MCF 10A (cell line): ENCODE data around the gene KIF19. TPM values are rescaled to one million over a fixed set of nuclear protein-coding genes. Genes with fewer than 3 reads are reported as not detected.

Source experiments
- BruUV-seq: library from RNA; stranded (reverse); fragments of 400-500 nt; replicated peaks from 2 replicates; lab custom pipeline; 2021; lab: Mats Ljungman, UMichigan
- CTCF ChIA-PET: fragments of 300-600 bp; sonication (Branson Sonifier 250); formaldehyde crosslinking; extraction: SDS; loops from one replicate; lab custom pipeline; 2021; ENCODE audit warnings: antibody characterized with exemption, inconsistent platforms; lab: Yijun Ruan, JAX
- POLR2A ChIA-PET: fragments of 300-600, 350-650 bp; sonication (Branson Sonifier 250); formaldehyde crosslinking; extraction: SDS; loops from one replicate; lab custom pipeline; 2020; ENCODE audit warnings: antibody characterized with exemption, inconsistent platforms; lab: Yijun Ruan, JAX
- DNase-seq: peaks from one replicate; pipeline ENCODE4 v3.0.0-alpha.2; 2018; ENCODE audit not compliant: unreplicated experiment
- H3K27ac Mint-ChIP-seq: one replicate; pipeline ENCODE4 v1.8.0; 2022; ENCODE audit warnings: mild to moderate bottlenecking, low read depth, mixed read lengths; ENCODE audit not compliant: unreplicated experiment
- H3K27me3 Mint-ChIP-seq: one replicate; pipeline ENCODE4 v1.8.0; 2022; ENCODE audit warnings: mixed read lengths; ENCODE audit not compliant: insufficient read depth, unreplicated experiment
- H3K36me3 Mint-ChIP-seq: one replicate; pipeline ENCODE4 v1.8.0; 2022; ENCODE audit warnings: mild to moderate bottlenecking, moderate library complexity, mixed read lengths; ENCODE audit not compliant: insufficient read depth, unreplicated experiment
- H3K4me1 Mint-ChIP-seq: one replicate; pipeline ENCODE4 v1.8.0; 2022; ENCODE audit warnings: mixed read lengths; ENCODE audit not compliant: insufficient read depth, unreplicated experiment
- H3K4me3 Mint-ChIP-seq: one replicate; pipeline ENCODE4 v1.8.0; 2022; ENCODE audit warnings: mild to moderate bottlenecking, moderate library complexity, mixed read lengths; ENCODE audit not compliant: unreplicated experiment
- H3K9me3 Mint-ChIP-seq: one replicate; pipeline ENCODE4 v1.8.0; 2022; ENCODE audit warnings: mixed read lengths; ENCODE audit not compliant: unreplicated experiment
- intact Hi-C: fragments of 100-400 bp; cut with micrococcal nuclease; formaldehyde crosslinking; loops from 2 replicates; pipeline ENCODE4 v1.14.1; 2022
- total RNA-seq: library from RNA; stranded (reverse); gene quantifications from 2 replicates; pipeline ENCODE4 v1.2.3, GENCODE V29; 2022
- TF ChIP-seq, protein P1 (sequence below): fragments of 200-600 bp; IDR thresholded peaks from one replicate; pipeline ENCODE4 v1.8.0; 2022; ENCODE audit warnings: antibody characterized with exemption, mild to moderate bottlenecking; ENCODE audit not compliant: unreplicated experiment

The KIF19 gene
- total RNA-seq, 1 experiment from 2014 or later, result not detected

- TF ChIP-seq, protein P1, sequence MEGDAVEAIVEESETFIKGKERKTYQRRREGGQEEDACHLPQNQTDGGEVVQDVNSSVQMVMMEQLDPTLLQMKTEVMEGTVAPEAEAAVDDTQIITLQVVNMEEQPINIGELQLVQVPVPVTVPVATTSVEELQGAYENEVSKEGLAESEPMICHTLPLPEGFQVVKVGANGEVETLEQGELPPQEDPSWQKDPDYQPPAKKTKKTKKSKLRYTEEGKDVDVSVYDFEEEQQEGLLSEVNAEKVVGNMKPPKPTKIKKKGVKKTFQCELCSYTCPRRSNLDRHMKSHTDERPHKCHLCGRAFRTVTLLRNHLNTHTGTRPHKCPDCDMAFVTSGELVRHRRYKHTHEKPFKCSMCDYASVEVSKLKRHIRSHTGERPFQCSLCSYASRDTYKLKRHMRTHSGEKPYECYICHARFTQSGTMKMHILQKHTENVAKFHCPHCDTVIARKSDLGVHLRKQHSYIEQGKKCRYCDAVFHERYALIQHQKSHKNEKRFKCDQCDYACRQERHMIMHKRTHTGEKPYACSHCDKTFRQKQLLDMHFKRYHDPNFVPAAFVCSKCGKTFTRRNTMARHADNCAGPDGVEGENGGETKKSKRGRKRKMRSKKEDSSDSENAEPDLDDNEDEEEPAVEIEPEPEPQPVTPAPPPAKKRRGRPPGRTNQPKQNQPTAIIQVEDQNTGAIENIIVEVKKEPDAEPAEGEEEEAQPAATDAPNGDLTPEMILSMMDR, result no peak
- no TSS peak for BruUV-seq
- intact Hi-C loops, result no loop called here
- POLR2A ChIA-PET, result no interaction called here
- Mint-ChIP-seq H3K4me1 (no peaks in the 10 kb centered on the region), H3K36me3 (peaks cover 7% of the 10 kb centered on the region), H3K9me3 (no peaks in the 10 kb centered on the region), H3K27ac (no peak overlapping the region), H3K4me3 (no peak overlapping the region), H3K27me3 (peaks cover 20% of the 10 kb centered on the region)
- CTCF ChIA-PET, result interaction anchor here (0.6 kb wide), 1 partner anchor 522 kb away, joined by 3 read pairs; no protein-coding TSS in a partner anchor
- no peak for DNase-seq
These were observed 17.1 kb downstream of the KIF19 start for GRCh38 chr17:74343121-74343520.

DNA sequence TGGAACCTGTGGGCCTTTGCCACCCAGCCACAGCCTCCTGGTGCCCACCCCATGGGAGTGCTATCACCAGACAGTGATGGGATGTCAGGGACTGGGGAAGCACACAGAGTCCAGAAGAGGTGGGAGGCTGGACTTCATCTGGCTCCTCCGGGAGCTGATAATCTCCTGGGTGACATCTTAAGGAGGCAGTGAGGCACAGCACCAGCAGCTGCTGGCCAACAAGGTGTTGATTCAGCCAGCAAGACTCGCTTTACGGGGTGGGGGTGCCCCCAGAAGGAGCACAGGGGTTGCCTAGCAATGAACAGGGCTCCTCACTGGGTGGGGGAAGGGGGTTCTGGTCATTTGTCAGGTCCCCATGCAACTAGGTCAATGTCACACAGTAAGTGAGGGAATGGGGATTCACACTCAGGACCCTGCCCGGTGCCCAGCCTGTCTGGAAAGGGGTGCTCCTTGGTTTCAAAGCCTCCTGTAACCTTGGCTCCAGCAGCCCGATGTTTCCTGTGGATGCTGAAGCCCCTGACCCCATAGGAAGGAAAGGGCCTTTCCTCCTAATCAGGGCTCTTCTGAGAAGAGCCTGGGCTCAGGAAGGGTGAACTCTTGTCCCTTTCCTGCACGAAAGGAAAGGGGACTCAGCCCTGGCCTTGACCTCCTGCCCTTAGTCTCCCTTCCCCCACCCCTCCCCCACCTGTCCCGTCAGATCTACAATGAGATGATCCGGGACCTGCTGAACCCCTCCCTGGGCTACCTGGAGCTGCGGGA lies 17.7 kb downstream of the KIF19 start:
- no TSS peak for BruUV-seq
- DNase-seq, result no peak
- Mint-ChIP-seq H3K9me3 (no peaks in the 10 kb centered on the region), H3K4me3 (no peak overlapping the region), H3K27me3 (peaks cover 26% of the 10 kb centered on the region), H3K4me1 (no peaks in the 10 kb centered on the region), H3K36me3 (peaks cover 4% of the 10 kb centered on the region), H3K27ac (no peak overlapping the region)
- intact Hi-C loops, result no loop called here
- ChIA-PET POLR2A (no interaction called here), CTCF (interaction anchor here (0.7 kb wide), 1 partner anchor 14 kb away, joined by 5 read pairs; no protein-coding TSS in a partner anchor)
- TF ChIP-seq, protein P1, result no peak

- no peak overlapping the region for H3K27ac Mint-ChIP-seq
These were observed 18.6 kb downstream of the KIF19 start for GRCh38 chr17:74344658-74345057.

More at GRCh38 chr17:74344658-74345057, 18.6 kb downstream of the KIF19 start:
- ChIA-PET POLR2A (no interaction called here), CTCF (interaction anchor here (0.7 kb wide), 1 partner anchor 15 kb away, joined by 5 read pairs; no protein-coding TSS in a partner anchor)
- Mint-ChIP-seq H3K9me3 (no peaks in the 10 kb centered on the region), H3K4me3 (no peak overlapping the region), H3K36me3 (no peaks in the 10 kb centered on the region), H3K4me1 (no peaks in the 10 kb centered on the region), H3K27me3 (peaks cover 30% of the 10 kb centered on the region)
- no peak for DNase-seq
- intact Hi-C loops, result no loop called here
- no TSS peak for BruUV-seq
- TF ChIP-seq, protein P1, result no peak
